Fibroblast of pulmonary artery (primary cell): ENCODE results near the gene FARP2.
"Not testable (repeated sequence)": the region's sequence is repeated elsewhere in the genome, so short reads cannot be mapped to it uniquely, and the experiment has no call there.

ENCODE experiments used
- DNase-seq: peaks from one replicate; pipeline ENCODE4 v3.0.0-alpha.2; 2010; ENCODE audit warnings: low read depth
- H3K4me3 ChIP-seq: replicated peaks from 2 replicates; pipeline ENCODE4 v1.5.1; 2011; ENCODE audit warnings: low read depth, mild to moderate bottlenecking, control low read depth, low read length, moderate library complexity
- CTCF ChIP-seq: IDR thresholded peaks from 2 replicates; pipeline ENCODE4 v1.5.1; 2011; ENCODE audit warnings: mild to moderate bottlenecking, control low read depth, low read length, inconsistent platforms; ENCODE audit errors: missing control alignments

The FARP2 gene

GRCh38 chr2:241391892-241392665 lies 36.0 kb downstream of the FARP2 start:
- DNase-seq: peak; percentile 56
- peak; percentile 55 for TF ChIP-seq CTCF
- no peak overlapping the region for H3K4me3 ChIP-seq

GRCh38 chr2:241392753-241393152 lies 36.7 kb downstream of the FARP2 start:
- DNase-seq, H3K4me3 ChIP-seq: not testable (repeated sequence)

GRCh38 chr2:241393524-241394196 lies 37.6 kb downstream of the FARP2 start:
- DNase-seq: no peak
- no peak overlapping the region for H3K4me3 ChIP-seq
- TF ChIP-seq CTCF: no peak

DNA sequence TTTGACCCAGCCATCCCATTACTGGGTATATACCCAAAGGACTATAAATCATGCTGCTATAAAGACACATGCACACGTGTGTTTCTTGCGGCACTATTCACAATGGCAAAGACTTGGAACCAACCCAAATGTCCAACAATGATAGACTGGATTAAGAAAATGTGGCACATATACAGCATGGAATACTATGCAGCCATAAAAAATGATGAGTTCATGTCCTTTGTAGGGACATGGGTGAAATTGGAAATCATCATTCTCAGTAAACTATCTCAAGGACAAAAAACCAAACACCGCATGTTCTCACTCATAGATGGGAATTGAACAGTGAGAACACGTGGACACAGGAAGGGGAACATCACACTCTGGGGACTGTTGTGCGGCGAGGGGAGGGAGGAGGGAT lies 40.7 kb downstream of the FARP2 start:
- not testable (repeated sequence) for H3K4me3 ChIP-seq, DNase-seq

GRCh38 chr2:241399941-241400922 lies 44.1 kb downstream of the FARP2 start:
- no peak for DNase-seq
- no peak for TF ChIP-seq CTCF
- no peak overlapping the region for H3K4me3 ChIP-seq

DNA sequence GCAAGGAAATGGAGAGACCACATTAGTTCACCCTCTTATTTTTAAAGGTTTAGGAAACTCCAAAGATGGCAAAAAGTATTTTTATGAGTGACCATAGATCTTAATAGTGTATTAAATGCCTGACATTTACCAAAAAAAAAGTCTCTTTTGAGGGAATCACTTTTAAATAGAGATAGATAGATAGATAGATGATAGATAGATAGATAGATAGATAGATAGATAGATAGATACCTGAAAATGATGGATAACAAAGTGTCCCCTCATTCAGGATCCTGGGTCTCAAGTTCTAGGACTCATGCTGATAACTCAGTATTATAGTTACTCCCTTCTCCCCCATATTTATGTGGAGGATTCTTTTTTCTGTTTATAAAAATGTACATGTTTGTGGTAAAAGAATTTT lies 52.8 kb downstream of the FARP2 start:
- H3K4me3 ChIP-seq: no peak overlapping the region
- no peak for DNase-seq
- TF ChIP-seq CTCF: no peak

GRCh38 chr2:241410739-241411176 lies 54.7 kb downstream of the FARP2 start:
- peak; percentile 69 for DNase-seq
- no peak for TF ChIP-seq CTCF
- no peak overlapping the region for H3K4me3 ChIP-seq
